Chondrocyte (in vitro differentiated cells): ENCODE results near the gene CEP135. TPM values are rescaled to one million over a fixed set of nuclear protein-coding genes. Genes with fewer than 3 reads are reported as not detected.
"Not testable (repeated sequence)": the region's sequence is repeated elsewhere in the genome, so short reads cannot be mapped to it uniquely, and the experiment has no call there.

ENCODE experiments used
- DNase-seq: peaks from one replicate; pipeline ENCODE4 v3.0.0; 2021; ENCODE audit warnings: mixed read lengths, low spot score
- H3K27ac Mint-ChIP-seq: one replicate; pipeline ENCODE4 v1.8.0; 2021; ENCODE audit warnings: mild to moderate bottlenecking, moderate library complexity, mixed read lengths; ENCODE audit not compliant: unreplicated experiment
- H3K27me3 Mint-ChIP-seq: 2 replicates; pipeline ENCODE4 v1.8.0; 2021; ENCODE audit warnings: low read depth, mixed read lengths
- H3K36me3 Mint-ChIP-seq: 2 replicates; pipeline ENCODE4 v1.8.0; 2021; ENCODE audit warnings: low read depth, mixed read lengths
- H3K4me1 Mint-ChIP-seq: 2 replicates; pipeline ENCODE4 v1.8.0; 2021; ENCODE audit warnings: low read depth, mild to moderate bottlenecking, mixed read lengths
- H3K4me3 Mint-ChIP-seq: one replicate; pipeline ENCODE4 v1.8.0; 2021; ENCODE audit warnings: mild to moderate bottlenecking, moderate library complexity, mixed read lengths; ENCODE audit not compliant: unreplicated experiment
- H3K9me3 Mint-ChIP-seq: 2 replicates; pipeline ENCODE4 v1.8.0; 2021; ENCODE audit warnings: low read depth, mixed read lengths
- total RNA-seq: library from RNA; stranded (reverse); gene quantifications from 3 replicates; pipeline ENCODE4 v1.2.1, GENCODE V29; 2021
- TF ChIP-seq, protein P1 (sequence below): fragments of 200-600 bp; sonication (generic); IDR thresholded peaks from 2 replicates; pipeline ENCODE4 v1.5.0; 2021; ENCODE audit warnings: antibody characterized with exemption, mild to moderate bottlenecking, moderate library complexity

CEP135 gene
- total RNA-seq, 1 donor from 2014 or later = 5.2 TPM

DNA sequence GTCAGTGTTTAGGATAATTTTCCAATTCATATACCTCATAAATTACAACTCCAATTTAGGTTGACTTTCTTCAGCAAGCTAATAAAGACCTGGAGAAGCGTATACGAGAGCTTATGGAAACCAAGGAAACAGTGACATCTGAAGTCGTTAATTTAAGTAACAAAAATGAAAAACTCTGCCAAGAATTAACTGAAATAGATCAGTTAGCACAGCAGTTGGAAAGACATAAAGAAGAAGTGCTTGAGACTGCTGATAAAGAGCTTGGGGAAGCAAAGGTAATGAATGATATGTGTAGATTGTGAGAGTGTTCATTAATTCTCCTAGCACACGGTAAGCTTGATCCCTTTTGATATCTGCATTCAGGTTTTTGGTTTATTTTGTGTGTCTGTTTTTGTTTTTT lies 16.8 kb downstream of the CEP135 start:
- Mint-ChIP-seq H3K36me3 (peaks cover 15% of the 10 kb centered on the region), H3K27me3 (no peaks in the 10 kb centered on the region), H3K4me3 (no peak overlapping the region), H3K9me3 (peaks cover 5% of the 10 kb centered on the region), H3K27ac (no peak overlapping the region), H3K4me1 (peaks cover 9% of the 10 kb centered on the region)
- DNase-seq = no peak
- TF ChIP-seq, protein P1, sequence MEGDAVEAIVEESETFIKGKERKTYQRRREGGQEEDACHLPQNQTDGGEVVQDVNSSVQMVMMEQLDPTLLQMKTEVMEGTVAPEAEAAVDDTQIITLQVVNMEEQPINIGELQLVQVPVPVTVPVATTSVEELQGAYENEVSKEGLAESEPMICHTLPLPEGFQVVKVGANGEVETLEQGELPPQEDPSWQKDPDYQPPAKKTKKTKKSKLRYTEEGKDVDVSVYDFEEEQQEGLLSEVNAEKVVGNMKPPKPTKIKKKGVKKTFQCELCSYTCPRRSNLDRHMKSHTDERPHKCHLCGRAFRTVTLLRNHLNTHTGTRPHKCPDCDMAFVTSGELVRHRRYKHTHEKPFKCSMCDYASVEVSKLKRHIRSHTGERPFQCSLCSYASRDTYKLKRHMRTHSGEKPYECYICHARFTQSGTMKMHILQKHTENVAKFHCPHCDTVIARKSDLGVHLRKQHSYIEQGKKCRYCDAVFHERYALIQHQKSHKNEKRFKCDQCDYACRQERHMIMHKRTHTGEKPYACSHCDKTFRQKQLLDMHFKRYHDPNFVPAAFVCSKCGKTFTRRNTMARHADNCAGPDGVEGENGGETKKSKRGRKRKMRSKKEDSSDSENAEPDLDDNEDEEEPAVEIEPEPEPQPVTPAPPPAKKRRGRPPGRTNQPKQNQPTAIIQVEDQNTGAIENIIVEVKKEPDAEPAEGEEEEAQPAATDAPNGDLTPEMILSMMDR = no peak

- not testable (repeated sequence) for H3K4me3 Mint-ChIP-seq, H3K27ac Mint-ChIP-seq, H3K4me1 Mint-ChIP-seq, DNase-seq, H3K9me3 Mint-ChIP-seq, H3K27me3 Mint-ChIP-seq
- H3K36me3 Mint-ChIP-seq = peaks cover 15% of the 10 kb centered on the region
These were observed 17.6 kb downstream of the CEP135 start for GRCh38 chr4:55966324-55966723.

- peaks cover 5% of the 10 kb centered on the region for H3K9me3 Mint-ChIP-seq
- no peak overlapping the region for H3K4me3 Mint-ChIP-seq
- no peak for DNase-seq
- H3K27me3 Mint-ChIP-seq = no peaks in the 10 kb centered on the region
- H3K36me3 Mint-ChIP-seq = peaks cover 15% of the 10 kb centered on the region
- H3K4me1 Mint-ChIP-seq = peaks cover 9% of the 10 kb centered on the region
- no peak overlapping the region for H3K27ac Mint-ChIP-seq
- TF ChIP-seq, protein P1 = no peak
These were observed 18.6 kb downstream of the CEP135 start for GRCh38 chr4:55967376-55967775.

DNA sequence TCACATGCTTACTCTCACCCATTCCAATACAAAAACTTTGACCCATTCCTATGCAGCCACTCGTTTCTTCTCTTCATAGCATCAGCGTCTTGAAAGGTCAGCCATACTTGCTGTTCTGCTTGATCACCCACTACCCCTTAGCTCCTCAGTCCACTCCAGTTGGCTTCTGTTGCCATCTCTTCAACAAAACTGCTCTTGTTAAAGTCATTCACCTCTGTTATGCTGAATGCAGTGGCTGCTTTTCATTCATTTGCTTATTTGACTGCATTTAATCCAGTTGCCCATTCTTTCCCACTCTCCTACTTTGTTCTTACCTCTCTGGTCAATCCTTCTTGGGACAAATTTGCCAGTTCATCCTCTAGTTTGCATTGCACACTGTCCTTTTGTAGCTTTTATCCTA lies 24.9 kb downstream of the CEP135 start:
- Mint-ChIP-seq H3K27ac (no peak overlapping the region), H3K4me1 (no peaks in the 10 kb centered on the region), H3K9me3 (no peaks in the 10 kb centered on the region), H3K4me3 (no peak overlapping the region), H3K27me3 (no peaks in the 10 kb centered on the region), H3K36me3 (peaks cover 10% of the 10 kb centered on the region)
- TF ChIP-seq, protein P1 = no peak
- DNase-seq = no peak

DNA sequence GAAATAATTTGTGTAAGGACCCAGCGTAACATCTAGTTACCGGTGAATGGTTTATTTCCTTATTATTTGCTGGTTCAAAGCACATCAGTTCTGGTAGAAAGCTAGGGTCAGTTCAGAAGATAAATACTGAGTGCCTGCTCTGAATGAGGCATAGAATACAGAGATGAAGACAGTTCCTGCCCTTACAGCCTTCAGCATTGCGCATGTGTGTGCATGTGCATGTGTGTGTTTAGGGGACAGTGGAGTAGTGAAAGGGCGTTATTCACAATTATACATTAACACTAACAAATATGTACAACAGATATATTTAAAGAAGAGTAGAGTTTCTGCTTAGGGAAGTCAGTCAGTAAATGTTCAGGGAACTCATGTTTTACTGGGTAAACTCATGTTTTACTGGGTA lies 29.1 kb downstream of the CEP135 start:
- H3K4me3 Mint-ChIP-seq = no peak overlapping the region
- H3K4me1 Mint-ChIP-seq = peaks cover 10% of the 10 kb centered on the region
- peaks cover 9% of the 10 kb centered on the region for H3K36me3 Mint-ChIP-seq
- DNase-seq = no peak
- no peaks in the 10 kb centered on the region for H3K9me3 Mint-ChIP-seq
- no peaks in the 10 kb centered on the region for H3K27me3 Mint-ChIP-seq
- TF ChIP-seq, protein P1 = no peak
- no peak overlapping the region for H3K27ac Mint-ChIP-seq

DNA sequence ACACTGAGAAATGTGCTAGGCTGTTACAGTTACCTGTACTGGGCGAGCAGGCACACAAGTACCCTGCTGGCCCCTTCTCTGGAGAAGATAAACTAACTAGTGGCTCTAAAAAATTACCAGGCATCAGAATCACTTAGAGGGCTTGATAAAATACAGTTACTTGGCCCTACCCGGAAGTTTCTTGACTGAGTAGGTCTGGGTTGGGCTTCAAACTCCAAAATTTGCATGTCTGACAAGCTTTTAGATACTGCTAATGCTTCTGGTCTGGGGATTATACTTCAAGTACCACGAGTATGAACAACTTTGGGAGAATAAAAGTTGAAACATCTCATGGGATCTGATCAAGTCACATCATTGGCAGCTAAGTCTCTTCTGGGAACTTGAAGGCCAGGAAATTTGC lies 30.8 kb downstream of the CEP135 start:
- Mint-ChIP-seq H3K9me3 (no peaks in the 10 kb centered on the region), H3K27ac (no peak overlapping the region), H3K4me1 (peaks cover 10% of the 10 kb centered on the region), H3K27me3 (no peaks in the 10 kb centered on the region), H3K36me3 (peaks cover 7% of the 10 kb centered on the region), H3K4me3 (no peak overlapping the region)
- TF ChIP-seq, protein P1 = no peak
- no peak for DNase-seq
